Colonic mucosa (tissue), 4 donors: Measurements from ENCODE around the gene RPTOR. TPM values are rescaled to one million over a fixed set of nuclear protein-coding genes. Genes with fewer than 3 reads are reported as not detected.

Source experiments
- DNase-seq: peaks from one replicate; pipeline ENCODE4 v3.0.0-alpha.2; 2020
- H3K27ac ChIP-seq: fragments of 200-600 bp; one replicate; pipeline ENCODE4 v1.8.0; 2021
- H3K27me3 ChIP-seq: fragments of 200-600 bp; one replicate; pipeline ENCODE4 v1.8.0; 2021
- H3K36me3 ChIP-seq: fragments of 200-600 bp; one replicate; pipeline ENCODE4 v1.8.0; 2021
- H3K4me1 ChIP-seq: fragments of 200-600 bp; one replicate; pipeline ENCODE4 v1.8.0; 2021; ENCODE audit warnings: mild to moderate bottlenecking
- H3K4me3 ChIP-seq: fragments of 200-600 bp; one replicate; pipeline ENCODE4 v1.8.0; 2021
- H3K9ac ChIP-seq, 2 donors: one replicate each; pipeline ENCODE4 v1.7.0; 2013; ENCODE audit warnings: control low read depth in 2 of 2, low read depth in 2 of 2, low read length in 2 of 2
- H3K9me3 ChIP-seq: fragments of 200-600 bp; one replicate; pipeline ENCODE4 v1.8.0; 2021
- CTCF ChIP-seq: fragments of 200-600 bp; IDR thresholded peaks from one replicate; pipeline ENCODE4 v1.8.0; 2022; ENCODE audit warnings: antibody characterized with exemption, mild to moderate bottlenecking
- intact Hi-C: fragments of 100-400 bp; cut with DNase I; formaldehyde crosslinking; loops from one replicate; pipeline ENCODE4 v1.14.1; 2022
- total RNA-seq, 2 donors: library from RNA; stranded (reverse); fragmentation: NEBNext Ultra II Directional in 1 of 2; extraction: Animal tissue kit (Norgen Biotek cat#: 25700) in 1 of 2; gene quantifications; one replicate each; pipeline ENCODE4 v1.2.1, GENCODE V29; 2021
- donor health status: healthy.
- donor health status: DM: no; HTN: no; CAD: no.
- donor health status: DM: no; HTN: no; CAD: no.

The RPTOR gene
- total RNA-seq, 2 donors from 2014 or later: 21.2 to 39.6 TPM

- intact Hi-C loops: no loop called here
- DNase-seq: no peak
- Histone ChIP-seq H3K4me1 (no peaks in the 10 kb centered on the region), H3K9ac (no peak overlapping the region), H3K4me3 (no peak overlapping the region), H3K27me3 (no peaks in the 10 kb centered on the region), H3K36me3 (no peaks in the 10 kb centered on the region), H3K9me3 (no peaks in the 10 kb centered on the region), H3K27ac (no peak overlapping the region)
- TF ChIP-seq CTCF: no peak
Observed at GRCh38 chr17:80876950-80877728, 332.5 kb downstream of the RPTOR start.

- Histone ChIP-seq H3K4me1 (no peaks in the 10 kb centered on the region), H3K4me3 (no peak overlapping the region), H3K9me3 (no peaks in the 10 kb centered on the region), H3K36me3 (no peaks in the 10 kb centered on the region), H3K27me3 (no peaks in the 10 kb centered on the region), H3K9ac (no peak overlapping the region), H3K27ac (no peak overlapping the region)
- DNase-seq: no peak
- intact Hi-C loops: no loop called here
- TF ChIP-seq CTCF: no peak
Observed at GRCh38 chr17:80877729-80878303, 333.2 kb downstream of the RPTOR start.

GRCh38 chr17:80878876-80879722, 334.5 kb downstream of the RPTOR start:
- Histone ChIP-seq H3K4me3 (no peak overlapping the region), H3K27me3 (no peaks in the 10 kb centered on the region), H3K36me3 (no peaks in the 10 kb centered on the region), H3K9ac (no peak overlapping the region), H3K9me3 (no peaks in the 10 kb centered on the region), H3K27ac (no peak overlapping the region), H3K4me1 (no peaks in the 10 kb centered on the region)
- TF ChIP-seq CTCF: no peak
- intact Hi-C loops: no loop called here
- no peak for DNase-seq

- intact Hi-C loops: no loop called here
- Histone ChIP-seq H3K9me3 (no peaks in the 10 kb centered on the region), H3K9ac (peak overlapping the region in 1 of 2 donors; percentile 39), H3K36me3 (peaks cover 3% of the 10 kb centered on the region), H3K4me3 (no peak overlapping the region), H3K4me1 (no peaks in the 10 kb centered on the region), H3K27me3 (no peaks in the 10 kb centered on the region), H3K27ac (no peak overlapping the region)
- TF ChIP-seq CTCF: no peak
- DNase-seq: no peak
Observed at GRCh38 chr17:80879723-80880647, 335.3 kb downstream of the RPTOR start.

GRCh38 chr17:80880648-80880985, 336.0 kb downstream of the RPTOR start:
- Histone ChIP-seq H3K4me3 (no peak overlapping the region), H3K9ac (peak overlapping the region in 1 of 2 donors; percentile 39), H3K9me3 (no peaks in the 10 kb centered on the region), H3K27ac (no peak overlapping the region), H3K4me1 (no peaks in the 10 kb centered on the region), H3K27me3 (no peaks in the 10 kb centered on the region), H3K36me3 (peaks cover 6% of the 10 kb centered on the region)
- DNase-seq: no peak
- intact Hi-C loops: no loop called here
- no peak for TF ChIP-seq CTCF
